GM12878 (cell line): ENCODE results near the gene OMG. TPM values are rescaled to one million over a fixed set of nuclear protein-coding genes. Genes with fewer than 3 reads are reported as not detected.
A peak's percentile ranks its signal among the peaks of the same experiment; 100 is the strongest.

Experiments used
- ATAC-seq: fragments of 200-7000 bp; cut with Tn5 transposase; 3 replicates; pipeline ENCODE4 v1.9.1; 2020; ENCODE audit warnings: mild to moderate bottlenecking, moderate library complexity
- BruUV-seq: library from RNA; stranded (reverse); fragments of 400-500 nt; replicated peaks from 2 replicates; lab custom pipeline; 2021; lab: Mats Ljungman, UMichigan
- CTCF ChIA-PET: fragments of 300-600 bp; sonication (Branson Sonifier 250); formaldehyde crosslinking; extraction: SDS; loops from one replicate; lab custom pipeline; 2021; ENCODE audit warnings: inconsistent platforms; lab: Yijun Ruan, JAX
- POLR2A ChIA-PET: fragments of 350-600 bp; formaldehyde crosslinking; extraction: SDS; loops from one replicate; lab custom pipeline; 2021; ENCODE audit warnings: inconsistent platforms; lab: Charles Lee
- RAD21 ChIA-PET: fragments of 300-600 bp; sonication (Branson Sonifier 250); formaldehyde crosslinking; loops from one replicate; lab custom pipeline; 2023; ENCODE audit warnings: antibody characterized with exemption; ENCODE audit not compliant: unreplicated experiment; lab: Charles Lee
- SMC1A ChIA-PET: fragments of 300-600 bp; sonication (Branson Sonifier 250); formaldehyde crosslinking; loops from one replicate; lab custom pipeline; 2023; ENCODE audit not compliant: unreplicated experiment, uncharacterized antibody; lab: Charles Lee
- DNase-seq: peaks from one replicate; pipeline ENCODE4 v3.0.0-alpha.2; 2011; ENCODE audit warnings: low read depth, low spot score
- FAIRE-seq: peaks from 3 replicates; lab custom pipeline; 2011; peaks lifted over from hg19 to GRCh38; lab: Jason Lieb, UNC
- H2AFZ ChIP-seq: 2 replicates; pipeline ENCODE4 v1.6.0; 2011; ENCODE audit warnings: low read depth, low read length, control low read depth; ENCODE audit not compliant: control insufficient read depth
- H3K27ac ChIP-seq: 2 replicates; pipeline ENCODE4 v1.5.1; 2011; ENCODE audit warnings: control low read depth; ENCODE audit not compliant: control insufficient read depth, insufficient read depth
- H3K27me3 ChIP-seq, 2 experiments: replicated peaks in 1 of 2; 2 replicates each; pipeline versions ENCODE4 v1.6.0 to v1.6.1; 2011; ENCODE audit warnings: low read length in 1 of 2; ENCODE audit not compliant: control insufficient read depth in 2 of 2, insufficient read depth in 2 of 2
- H3K36me3 ChIP-seq, 2 experiments: 2 replicates each; pipeline ENCODE4 v1.5.1; 2011; ENCODE audit warnings: low read length in 1 of 2; ENCODE audit not compliant: control insufficient read depth in 2 of 2, insufficient read depth in 2 of 2
- H3K4me1 ChIP-seq: 2 replicates; pipeline ENCODE4 v1.6.1; 2011; ENCODE audit warnings: mild to moderate bottlenecking, low read length, moderate library complexity, mixed read lengths; ENCODE audit not compliant: control insufficient read depth, insufficient read depth
- H3K4me2 ChIP-seq: 2 replicates; pipeline ENCODE4 v1.6.0; 2011; ENCODE audit warnings: control low read depth; ENCODE audit not compliant: control insufficient read depth, insufficient read depth
- H3K4me3 ChIP-seq: fragments of 200-600 bp; sonication (generic); 2 replicates; pipeline ENCODE4 v1.5.1; 2016
- H3K79me2 ChIP-seq: 2 replicates; pipeline ENCODE4 v1.6.0; 2011; ENCODE audit warnings: low read length; ENCODE audit not compliant: control insufficient read depth, insufficient read depth
- H3K9ac ChIP-seq: 2 replicates; pipeline ENCODE4 v1.8.0; 2011; ENCODE audit warnings: low read length, control low read depth, mixed read lengths; ENCODE audit not compliant: control insufficient read depth, insufficient read depth
- H3K9me3 ChIP-seq: replicated peaks from 3 replicates; pipeline ENCODE4 v1.5.1; 2011; ENCODE audit warnings: mild to moderate bottlenecking, low read length; ENCODE audit not compliant: control insufficient read depth, insufficient read depth
- H4K20me1 ChIP-seq: 2 replicates; pipeline ENCODE4 v1.6.0; 2011; ENCODE audit not compliant: control insufficient read depth, insufficient read depth
- CBFB ChIP-seq: IDR thresholded peaks from 2 replicates; pipeline ENCODE4 v1.6.1; 2016; ENCODE audit warnings: antibody characterized with exemption, low read depth
- EED ChIP-seq: sonication (generic); IDR thresholded peaks from 2 replicates; pipeline ENCODE4 v1.6.1; 2016; ENCODE audit warnings: antibody characterized with exemption, low read depth
- KDM1A ChIP-seq: fragments of 200-600 bp; sonication (generic); IDR thresholded peaks from 2 replicates; pipeline ENCODE4 v1.6.1; 2016; ENCODE audit warnings: borderline replicate concordance
- NBN ChIP-seq: fragments of 450-650 bp; IDR thresholded peaks from 2 replicates; pipeline ENCODE4 v1.6.1; 2016
- PML ChIP-seq: IDR thresholded peaks from 2 replicates; pipeline ENCODE4 v1.6.1; 2012; ENCODE audit warnings: low read length, inconsistent platforms
- ZNF24 ChIP-seq: fragments of 450-650 bp; IDR thresholded peaks from 2 replicates; pipeline ENCODE4 v1.6.1; 2017; ENCODE audit warnings: antibody characterized with exemption, mild to moderate bottlenecking
- ZSCAN29 ChIP-seq: fragments of 450-650 bp; IDR thresholded peaks from 2 replicates; pipeline ENCODE4 v1.6.1; 2017; ENCODE audit warnings: mild to moderate bottlenecking, moderate library complexity
- WGBS: methylation state at CpG from one replicate; pipeline ENCODE4 v1.1.6; 2016; ENCODE audit warnings: low lambda C conversion rate; ENCODE audit not compliant: insufficient replicate concordance, insufficient coverage; ENCODE audit errors: missing lambda C conversion rate; 5-methylcytosine and 5-hydroxymethylcytosine counted together
- in situ Hi-C: fragments of 300-500 bp; cut with MboI; formaldehyde crosslinking; loops from 9 replicates; pipeline ENCODE4 v1.14.3; 2018; ENCODE audit warnings: mixed read lengths
- intact Hi-C: fragments of 100-400 bp; cut with micrococcal nuclease; formaldehyde crosslinking; loops from one replicate; pipeline ENCODE4 v1.14.2; 2022; ENCODE audit not compliant: unreplicated experiment
- polyA plus RNA-seq, 11 experiments: library from polyadenylated mRNA; depleted of rRNA in 4 of 11; unstranded in 6 of 11; stranded (reverse) in 5 of 11; fragments of >200 nt; fragmentation: Nextera tagmentation in 4 of 11; fragmentation: Illumina TruSeq in 1 of 11; extraction: Ambion mirVana in 4 of 11; extraction: Trizol in 1 of 11; gene quantifications; 1 replicate in 1 of 11; 2 replicates in 10 of 11; pipeline versions ENCODE4 v1.2.1 to v1.2.3, GENCODE V29; 2011 to 2016; ENCODE audit warnings: inconsistent platforms in 2 of 11, missing spikeins in 2 of 11, low read depth in 1 of 11
- total RNA-seq, 4 experiments: library from RNA; depleted of rRNA in 3 of 4; stranded (reverse); fragments of >200 nt in 3 of 4; fragmentation: Illumina TruSeq in 1 of 4; extraction: Trizol in 1 of 4; gene quantifications; 2 replicates each; pipeline versions ENCODE4 v1.2.1 to v1.2.3, GENCODE V29; 2013 to 2021

Gene OMG
- total and polyA plus RNA-seq, 10 of the 15 experiments (the other 5 are each of a cell fraction or from before 2014, with no cell fraction given): 0.09 to 0.96 (median 0.26) TPM

DNA sequence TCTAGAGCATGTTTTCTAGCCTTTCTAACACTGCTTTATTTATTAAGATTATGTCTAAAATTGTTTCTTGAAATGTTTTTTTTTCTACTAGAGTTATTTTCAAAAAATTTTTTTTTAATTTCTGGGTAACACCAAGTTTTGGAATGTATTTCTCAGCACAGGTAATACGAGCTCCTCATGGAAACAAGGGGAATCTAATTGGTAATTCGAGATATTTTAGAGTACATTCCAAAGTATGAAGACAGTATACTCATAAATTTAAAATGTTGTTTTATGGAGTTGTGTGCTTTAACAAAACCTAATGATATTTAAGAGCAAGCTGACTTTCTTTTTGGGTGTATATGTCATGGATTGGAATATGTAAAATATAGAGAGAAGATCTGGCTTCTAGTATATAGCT is 42.4 kb downstream of the OMG start:
- Histone ChIP-seq H3K4me1 (peaks cover 33% of the 10 kb centered on the region), H3K79me2 (no peaks in the 10 kb centered on the region), H3K4me3 (no peak overlapping the region), H3K9ac (no peak overlapping the region), H3K4me2 (no peak overlapping the region), H3K36me3 (no peaks in the 10 kb centered on the region), H2AFZ (no peak overlapping the region), H3K27me3 (no peaks in the 10 kb centered on the region), H4K20me1 (no peaks in the 10 kb centered on the region), H3K9me3 (no peaks in the 10 kb centered on the region), H3K27ac (no peak overlapping the region)
- FAIRE-seq: no peak
- intact Hi-C loops: no loop called here
- RAD21 ChIA-PET: interaction anchor here (1.3 kb wide), 2 partner anchors 57 to 118 kb away, joined by 3 to 5 read pairs; no protein-coding TSS in a partner anchor
- POLR2A ChIA-PET: interaction anchor here (0.5 to 0.8 kb wide), 3 partner anchors 48 to 618 kb away, joined by 3 to 5 read pairs (median 3); no protein-coding TSS in a partner anchor
- no peak for TF ChIP-seq CBFB
- no peak for TF ChIP-seq NBN
- TF ChIP-seq EED: no peak
- no peak for TF ChIP-seq PML
- TF ChIP-seq KDM1A: no peak
- TF ChIP-seq ZNF24: no peak
- ATAC-seq: no peak
- CTCF ChIA-PET: interaction anchor here (0.6 to 1.2 kb wide), 2 partner anchors 17 to 31 kb away, joined by 4 to 5 read pairs; no protein-coding TSS in a partner anchor
- SMC1A ChIA-PET: interaction anchor here (0.7 to 1.4 kb wide), 5 partner anchors 10 to 604 kb away, joined by 3 to 5 read pairs (median 4); no protein-coding TSS in a partner anchor
- no TSS peak for BruUV-seq
- 100% methylated on average over 2 of the region's 2 CpGs for WGBS
- in situ Hi-C loops: no loop called here
- no peak for DNase-seq

DNA sequence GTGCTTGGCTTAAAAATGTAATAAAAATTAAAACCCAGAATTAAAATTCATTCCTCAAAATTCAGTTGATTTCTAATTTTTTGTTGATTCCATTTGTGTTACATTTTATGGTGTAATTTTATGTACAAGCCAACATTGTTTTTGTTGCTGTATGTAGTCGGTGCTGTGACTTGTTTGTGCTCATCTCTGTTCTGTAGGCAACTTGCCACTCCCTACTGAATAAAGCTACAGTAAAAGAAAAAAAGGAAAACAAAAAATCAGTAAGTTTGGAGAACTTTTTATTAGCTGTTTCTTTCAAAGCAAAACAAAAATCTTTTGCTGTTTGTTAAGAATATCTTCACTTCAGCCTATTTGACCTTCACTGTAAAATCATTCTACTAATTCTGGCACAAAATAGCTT is 44.3 kb downstream of the OMG start:
- RAD21 ChIA-PET: interaction anchor here (1.0 to 1.5 kb wide), 3 partner anchors 32 to 129 kb away, joined by 3 to 4 read pairs (median 3); no protein-coding TSS in a partner anchor
- Histone ChIP-seq H3K9ac (no peak overlapping the region), H3K4me1 (peaks cover 35% of the 10 kb centered on the region), H3K79me2 (no peaks in the 10 kb centered on the region), H3K4me3 (no peak overlapping the region), H3K27ac (peak overlapping the region; percentile 45; the same call in 1 of the 2 replicates), H2AFZ (no peak overlapping the region), H3K4me2 (no peak overlapping the region), H4K20me1 (no peaks in the 10 kb centered on the region), H3K36me3 (peaks cover 0 to 4% of the 10 kb centered on the region in 2 experiments; a peak in 1 of 4 replicates), H3K9me3 (no peaks in the 10 kb centered on the region), H3K27me3 (no peaks in the 10 kb centered on the region)
- in situ Hi-C loops (no loop called here), intact Hi-C loops (no loop called here)
- no peak for ATAC-seq
- BruUV-seq: no TSS peak
- POLR2A ChIA-PET: interaction anchor here (0.6 to 1.0 kb wide), 2 partner anchors 11 to 58 kb away, joined by 3 to 4 read pairs; no protein-coding TSS in a partner anchor
- no peak for FAIRE-seq
- no peak for DNase-seq
- SMC1A ChIA-PET: interaction anchor here (0.6 to 2.9 kb wide), 12 partner anchors 8 to 120 kb away, joined by 3 to 13 read pairs (median 6); no protein-coding TSS in a partner anchor
- TF ChIP-seq ZSCAN29: no peak
- CTCF ChIA-PET: interaction anchor here (3.6 kb wide), 1 partner anchor 120 kb away, joined by 19 read pairs; no protein-coding TSS in a partner anchor
- 100% methylated on average over 1 of the region's 1 CpG for WGBS
